ENCODE data around the gene ENTPD2. TPM values are rescaled to one million over a fixed set of nuclear protein-coding genes. Genes with fewer than 3 reads are reported as not detected.

Gene ENTPD2
- total and polyA plus RNA-seq, 2 of the 4 experiments (the other 2 are of a cell fraction), result not detected

- intact Hi-C loops (cut with micrococcal nuclease) (no loop called here), dilution Hi-C loops (cut with HindIII; ENCODE audit: low sequenced_read_pairs, unreplicated experiment) (no loop called here), in situ Hi-C loops (cut with MboI; ENCODE audit: low sequenced_read_pairs) (no loop called here)
- Histone ChIP-seq H2AK9ac (replicated peaks; ENCODE audit: low read depth, low read length, poor library complexity) (no peak overlapping the region), H2BK20ac (ENCODE audit: low read depth, low read length) (no peak overlapping the region), H4K20me1 (ENCODE audit: insufficient read depth, low read length) (no peaks in the 10 kb centered on the region; the same call in 1 of the 2 replicates), H2BK120ac (ENCODE audit: low read depth, low read length) (no peak overlapping the region), H3K18ac (ENCODE audit: low read depth, low read length) (no peak overlapping the region), H3K27ac (ENCODE audit: insufficient read depth, low read length) (no peak overlapping the region), H3K4ac (ENCODE audit: low read depth, low read length) (no peak overlapping the region), H3K4me3 (ENCODE audit: insufficient read depth, low read depth, low read length) (no peak overlapping the region), H3K56ac (ENCODE audit: extremely low read depth, insufficient read depth, low read length) (no peak overlapping the region), H3K36me3 (ENCODE audit: control insufficient read depth, insufficient read depth, low read length) (peaks cover 40% of the 10 kb centered on the region), H2BK5ac (ENCODE audit: low read depth, low read length, poor library complexity, severe bottlenecking) (no peak overlapping the region), H2BK15ac (ENCODE audit: low read depth, low read length) (no peak overlapping the region), H3K14ac (replicated peaks; ENCODE audit: low read depth, low read length) (no peak overlapping the region), H3K4me2 (ENCODE audit: low read depth, low read length) (no peak overlapping the region), H4K5ac (ENCODE audit: low read depth, low read length) (no peak overlapping the region), H2AK5ac (ENCODE audit: low read depth, low read length) (no peak overlapping the region), H3K79me1 (ENCODE audit: low read depth in 1 of 2, low read length in 2 of 2) (no peaks in the 10 kb centered on the region), H3K9me1 (ENCODE audit: insufficient read depth, low read length) (no peaks in the 10 kb centered on the region), H3K23ac (ENCODE audit: low read depth, low read length) (no peak overlapping the region), H4K91ac (ENCODE audit: insufficient read depth, low read depth, low read length) (no peak overlapping the region), H2AFZ (replicated peaks; ENCODE audit: low read length, poor library complexity) (no peak overlapping the region), H4K8ac (ENCODE audit: low read depth in 2 of 2, low read length in 2 of 2) (no peak overlapping the region), H3K9me3 (ENCODE audit: control insufficient read depth, insufficient read depth, low read length) (no peaks in the 10 kb centered on the region), H3K9ac (ENCODE audit: low read depth, low read length) (no peak overlapping the region), H3K27me3 (ENCODE audit: control insufficient read depth, insufficient read depth, low read length) (no peaks in the 10 kb centered on the region), H3K4me1 (ENCODE audit: control insufficient read depth, insufficient read depth, low read length) (peaks cover 7% of the 10 kb centered on the region)
- no peak for ATAC-seq (ENCODE audit: low read depth)
- WGBS, 2 experiments (ENCODE audit: extremely low coverage in 2 of 2, insufficient read length in 1 of 2), result 98% methylated on average over 10 of the region's 39 CpGs; no CpG with 5 or more reads in 1 of the 2 experiments
- no TSS peak for BruUV-seq (replicated peaks)
- CTCF ChIA-PET, result no interaction called here
- TF ChIP-seq POLR2A (IDR thresholded peaks at IDR 0.05; ENCODE audit: low read depth, low read length) (no peak), CEBPB (IDR thresholded peaks at IDR 0.05; ENCODE audit: low read depth, low read length) (no peak), MXI1 (IDR thresholded peaks at IDR 0.05; ENCODE audit: borderline replicate concordance, low read depth, low read length) (no peak), FOS (IDR thresholded peaks at IDR 0.05; ENCODE audit: low read depth, low read length) (no peak), SMC3 (IDR thresholded peaks at IDR 0.05; ENCODE audit: low read depth, low read length) (no peak), RFX5 (IDR thresholded peaks at IDR 0.05; ENCODE audit: low read depth, low read length) (no peak), RAD21 (IDR thresholded peaks at IDR 0.05; ENCODE audit: low read length) (no peak), MAFK (IDR thresholded peaks at IDR 0.05; ENCODE audit: low read depth, low read length) (no peak), BHLHE40 (IDR thresholded peaks at IDR 0.05; ENCODE audit: low read depth, low read length) (no peak), CHD1 (IDR thresholded peaks at IDR 0.05; ENCODE audit: low read depth, low read length) (no peak), RCOR1 (IDR thresholded peaks at IDR 0.05; ENCODE audit: insufficient replicate concordance, low read length) (no peak), NFE2L2 (IDR thresholded peaks at IDR 0.05; ENCODE audit: low read depth, low read length) (no peak), MAZ (IDR thresholded peaks at IDR 0.05; ENCODE audit: borderline replicate concordance, low read depth, low read length) (no peak)
- TF ChIP-seq, protein P1, sequence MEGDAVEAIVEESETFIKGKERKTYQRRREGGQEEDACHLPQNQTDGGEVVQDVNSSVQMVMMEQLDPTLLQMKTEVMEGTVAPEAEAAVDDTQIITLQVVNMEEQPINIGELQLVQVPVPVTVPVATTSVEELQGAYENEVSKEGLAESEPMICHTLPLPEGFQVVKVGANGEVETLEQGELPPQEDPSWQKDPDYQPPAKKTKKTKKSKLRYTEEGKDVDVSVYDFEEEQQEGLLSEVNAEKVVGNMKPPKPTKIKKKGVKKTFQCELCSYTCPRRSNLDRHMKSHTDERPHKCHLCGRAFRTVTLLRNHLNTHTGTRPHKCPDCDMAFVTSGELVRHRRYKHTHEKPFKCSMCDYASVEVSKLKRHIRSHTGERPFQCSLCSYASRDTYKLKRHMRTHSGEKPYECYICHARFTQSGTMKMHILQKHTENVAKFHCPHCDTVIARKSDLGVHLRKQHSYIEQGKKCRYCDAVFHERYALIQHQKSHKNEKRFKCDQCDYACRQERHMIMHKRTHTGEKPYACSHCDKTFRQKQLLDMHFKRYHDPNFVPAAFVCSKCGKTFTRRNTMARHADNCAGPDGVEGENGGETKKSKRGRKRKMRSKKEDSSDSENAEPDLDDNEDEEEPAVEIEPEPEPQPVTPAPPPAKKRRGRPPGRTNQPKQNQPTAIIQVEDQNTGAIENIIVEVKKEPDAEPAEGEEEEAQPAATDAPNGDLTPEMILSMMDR (conservative IDR thresholded peaks at IDR 0.05; ENCODE audit: low read depth, low read length), result no peak
- TF ChIP-seq, protein P2, sequence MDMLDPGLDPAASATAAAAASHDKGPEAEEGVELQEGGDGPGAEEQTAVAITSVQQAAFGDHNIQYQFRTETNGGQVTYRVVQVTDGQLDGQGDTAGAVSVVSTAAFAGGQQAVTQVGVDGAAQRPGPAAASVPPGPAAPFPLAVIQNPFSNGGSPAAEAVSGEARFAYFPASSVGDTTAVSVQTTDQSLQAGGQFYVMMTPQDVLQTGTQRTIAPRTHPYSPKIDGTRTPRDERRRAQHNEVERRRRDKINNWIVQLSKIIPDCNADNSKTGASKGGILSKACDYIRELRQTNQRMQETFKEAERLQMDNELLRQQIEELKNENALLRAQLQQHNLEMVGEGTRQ (IDR thresholded peaks at IDR 0.05; ENCODE audit: low read depth, low read length), result no peak
- TF ChIP-seq, protein P3, sequence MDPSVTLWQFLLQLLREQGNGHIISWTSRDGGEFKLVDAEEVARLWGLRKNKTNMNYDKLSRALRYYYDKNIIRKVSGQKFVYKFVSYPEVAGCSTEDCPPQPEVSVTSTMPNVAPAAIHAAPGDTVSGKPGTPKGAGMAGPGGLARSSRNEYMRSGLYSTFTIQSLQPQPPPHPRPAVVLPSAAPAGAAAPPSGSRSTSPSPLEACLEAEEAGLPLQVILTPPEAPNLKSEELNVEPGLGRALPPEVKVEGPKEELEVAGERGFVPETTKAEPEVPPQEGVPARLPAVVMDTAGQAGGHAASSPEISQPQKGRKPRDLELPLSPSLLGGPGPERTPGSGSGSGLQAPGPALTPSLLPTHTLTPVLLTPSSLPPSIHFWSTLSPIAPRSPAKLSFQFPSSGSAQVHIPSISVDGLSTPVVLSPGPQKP (IDR thresholded peaks at IDR 0.05; ENCODE audit: borderline replicate concordance, low read depth, low read length), result no peak
- POLR2A ChIA-PET (ENCODE audit: unreplicated experiment), result no interaction called here
- no peak for DNase-seq
Measured at GRCh38 chr9:137011907-137012675, 41.8 kb downstream of the ENTPD2 start.

Measured in IMR-90 (cell line).